ENCODE data around the gene EPN1.

- TF ChIP-seq, protein P1, sequence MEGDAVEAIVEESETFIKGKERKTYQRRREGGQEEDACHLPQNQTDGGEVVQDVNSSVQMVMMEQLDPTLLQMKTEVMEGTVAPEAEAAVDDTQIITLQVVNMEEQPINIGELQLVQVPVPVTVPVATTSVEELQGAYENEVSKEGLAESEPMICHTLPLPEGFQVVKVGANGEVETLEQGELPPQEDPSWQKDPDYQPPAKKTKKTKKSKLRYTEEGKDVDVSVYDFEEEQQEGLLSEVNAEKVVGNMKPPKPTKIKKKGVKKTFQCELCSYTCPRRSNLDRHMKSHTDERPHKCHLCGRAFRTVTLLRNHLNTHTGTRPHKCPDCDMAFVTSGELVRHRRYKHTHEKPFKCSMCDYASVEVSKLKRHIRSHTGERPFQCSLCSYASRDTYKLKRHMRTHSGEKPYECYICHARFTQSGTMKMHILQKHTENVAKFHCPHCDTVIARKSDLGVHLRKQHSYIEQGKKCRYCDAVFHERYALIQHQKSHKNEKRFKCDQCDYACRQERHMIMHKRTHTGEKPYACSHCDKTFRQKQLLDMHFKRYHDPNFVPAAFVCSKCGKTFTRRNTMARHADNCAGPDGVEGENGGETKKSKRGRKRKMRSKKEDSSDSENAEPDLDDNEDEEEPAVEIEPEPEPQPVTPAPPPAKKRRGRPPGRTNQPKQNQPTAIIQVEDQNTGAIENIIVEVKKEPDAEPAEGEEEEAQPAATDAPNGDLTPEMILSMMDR (IDR thresholded peaks at IDR 0.05; ENCODE audit: low read length), result no peak
- TF ChIP-seq EZH2 (IDR thresholded peaks at IDR 0.05; ENCODE audit: borderline replicate concordance, low read length), result no peak
Measured at GRCh38 chr19:55673889-55674288, 1.1 kb upstream of the EPN1 start.

All from OCI-LY1 (cell line).